HG03460 (cell line): ENCODE measurements around the gene PTPRN2.
"Not testable (repeated sequence)": the region's sequence is repeated elsewhere in the genome, so short reads cannot be mapped to it uniquely, and the experiment has no call there.

Experiments
- ATAC-seq: cut with Tn5 transposase; IDR thresholded peaks from one replicate; pipeline ENCODE4 v1.9.1; 2021; ENCODE audit not compliant: unreplicated experiment

The PTPRN2 gene

GRCh38 chr7:158164101-158165095 lies 423.2 kb downstream of the PTPRN2 start:
- no peak for ATAC-seq

- ATAC-seq = no peak
These were observed 426.4 kb downstream of the PTPRN2 start for GRCh38 chr7:158161194-158161593.

GRCh38 chr7:158160199-158160598 lies 427.4 kb downstream of the PTPRN2 start:
- ATAC-seq = no peak

- no peak for ATAC-seq
These were observed 430.2 kb downstream of the PTPRN2 start for GRCh38 chr7:158157460-158157859.

DNA sequence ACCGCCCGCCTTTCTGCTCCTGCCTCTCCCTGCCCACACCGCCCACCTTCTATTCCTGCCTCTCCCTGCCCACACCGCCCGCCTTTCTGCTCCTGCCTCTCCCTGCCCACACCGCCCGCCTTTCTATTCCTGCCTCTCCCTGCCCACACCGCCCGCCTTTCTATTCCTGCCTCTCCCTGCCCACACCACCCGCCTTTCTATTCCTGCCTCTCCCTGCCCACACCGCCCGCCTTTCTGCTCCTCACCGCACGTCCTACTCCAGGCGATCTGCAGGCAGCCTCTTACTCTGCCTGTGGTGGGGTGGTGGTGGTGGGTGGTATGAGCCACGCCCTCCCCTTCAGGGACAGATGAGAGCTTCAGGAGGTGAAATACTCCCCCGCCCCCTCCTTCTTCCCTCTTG lies 436.4 kb downstream of the PTPRN2 start:
- not testable (repeated sequence) for ATAC-seq

GRCh38 chr7:158150234-158150633 lies 437.4 kb downstream of the PTPRN2 start:
- no peak for ATAC-seq

GRCh38 chr7:158147431-158147830 lies 440.2 kb downstream of the PTPRN2 start:
- not testable (repeated sequence) for ATAC-seq

- ATAC-seq = no peak
These were observed 442.3 kb downstream of the PTPRN2 start for GRCh38 chr7:158145370-158145769.

- no peak for ATAC-seq
These were observed 444.2 kb downstream of the PTPRN2 start for GRCh38 chr7:158143196-158144120.

DNA sequence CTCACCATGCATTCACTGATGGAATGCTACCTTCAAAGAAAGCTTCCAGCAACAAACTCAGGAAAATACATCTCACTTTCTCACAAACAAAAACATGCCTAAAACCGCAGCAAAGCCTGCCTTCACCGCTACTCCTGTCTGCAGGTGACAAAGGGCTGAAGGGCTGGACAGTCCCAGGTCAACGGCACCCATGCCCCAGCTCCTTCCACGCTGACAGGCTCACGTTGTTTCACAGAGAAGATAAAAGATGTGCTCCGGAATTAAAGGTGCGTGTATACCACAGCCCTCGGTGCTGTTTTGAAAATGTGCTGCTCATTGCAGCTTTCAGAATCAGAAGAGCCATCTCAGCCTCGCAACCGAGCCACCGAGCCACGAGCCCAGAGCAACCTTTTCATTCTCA lies 445.0 kb downstream of the PTPRN2 start:
- ATAC-seq = no peak

DNA sequence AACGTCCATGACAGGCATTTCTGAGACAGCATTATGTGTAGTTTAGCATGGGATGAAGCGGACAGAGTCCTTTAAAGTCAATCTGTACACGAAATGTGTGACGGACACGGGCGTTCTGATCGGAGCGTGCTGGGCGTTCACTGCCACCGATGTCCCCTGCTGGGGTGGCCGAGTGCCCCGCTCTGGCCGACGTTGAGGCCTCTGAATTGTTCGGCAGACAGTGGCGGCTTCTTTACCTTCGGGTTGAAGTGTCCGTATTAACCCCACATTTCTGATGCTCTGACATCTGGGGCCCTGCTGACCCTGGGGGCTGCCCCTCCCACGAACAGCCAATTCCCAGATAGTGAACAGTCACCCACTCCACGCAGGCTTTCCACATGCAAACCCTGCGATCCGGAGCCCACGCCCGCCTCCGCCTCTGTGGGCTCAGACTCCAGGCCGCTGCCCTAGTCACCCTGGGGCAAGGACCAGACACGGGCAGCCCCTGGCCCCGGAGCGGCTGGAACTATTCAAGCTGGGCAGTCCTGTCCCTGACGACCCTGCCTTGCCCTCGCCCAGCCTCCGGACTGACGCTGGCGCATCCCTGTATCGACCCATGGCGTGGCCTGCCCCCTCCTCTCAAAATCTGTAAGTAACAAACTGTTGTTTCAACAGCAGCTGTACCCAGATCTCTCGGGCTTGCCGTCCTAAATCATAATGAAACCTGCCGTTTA lies 445.7 kb downstream of the PTPRN2 start:
- ATAC-seq = no peak

DNA sequence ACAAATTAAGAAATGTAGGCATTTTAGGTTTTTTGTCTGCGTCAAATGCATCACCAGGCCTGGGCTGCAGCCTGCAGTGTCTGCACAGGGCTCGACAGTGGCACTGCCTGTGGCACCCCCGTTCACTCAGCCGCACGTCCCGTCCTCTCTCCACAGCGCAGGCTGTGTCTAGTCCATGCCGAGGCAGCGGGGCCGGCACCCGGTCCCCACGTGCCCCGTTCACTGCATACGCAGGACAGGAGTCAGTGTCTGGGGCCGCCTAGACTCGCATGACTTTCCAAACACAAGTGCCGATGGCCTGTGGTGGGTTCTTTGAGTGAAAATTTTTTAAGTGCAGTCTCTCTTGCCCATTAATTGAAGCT lies 446.4 kb downstream of the PTPRN2 start:
- ATAC-seq = no peak

GRCh38 chr7:158140538-158141220 lies 446.9 kb downstream of the PTPRN2 start:
- no peak for ATAC-seq

DNA sequence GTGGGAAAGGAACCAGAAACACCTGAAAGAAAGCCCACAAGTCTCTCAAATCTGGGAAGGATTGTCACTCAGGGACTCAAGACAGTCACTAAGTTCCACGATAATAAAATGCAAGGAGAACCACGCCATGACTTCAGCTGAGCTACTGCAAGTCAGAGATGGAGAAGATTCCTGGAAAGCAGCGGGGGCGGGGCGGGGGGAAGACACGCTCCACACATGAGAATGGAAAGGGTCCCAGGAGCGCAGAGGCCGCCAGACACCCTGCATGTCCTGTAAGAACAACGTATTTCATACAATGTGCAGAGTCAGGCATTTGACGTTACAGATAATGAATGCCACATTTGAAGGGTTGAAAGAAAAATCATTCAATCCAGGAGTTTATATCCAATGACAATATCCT lies 448.1 kb downstream of the PTPRN2 start:
- ATAC-seq = no peak

DNA sequence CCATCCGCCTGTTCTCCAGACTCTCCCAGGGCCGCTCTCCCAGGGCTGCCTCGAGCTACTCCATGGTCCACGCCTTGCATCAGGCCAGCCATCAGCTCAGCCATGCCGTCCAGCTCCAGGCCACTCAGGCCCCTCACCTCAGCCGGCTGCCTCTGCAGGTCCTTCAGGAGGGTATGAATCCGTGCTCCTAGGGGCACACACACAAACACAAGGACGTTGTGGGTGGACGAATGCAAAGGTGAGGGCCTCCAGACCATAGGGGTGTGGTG lies 449.4 kb downstream of the PTPRN2 start:
- no peak for ATAC-seq

DNA sequence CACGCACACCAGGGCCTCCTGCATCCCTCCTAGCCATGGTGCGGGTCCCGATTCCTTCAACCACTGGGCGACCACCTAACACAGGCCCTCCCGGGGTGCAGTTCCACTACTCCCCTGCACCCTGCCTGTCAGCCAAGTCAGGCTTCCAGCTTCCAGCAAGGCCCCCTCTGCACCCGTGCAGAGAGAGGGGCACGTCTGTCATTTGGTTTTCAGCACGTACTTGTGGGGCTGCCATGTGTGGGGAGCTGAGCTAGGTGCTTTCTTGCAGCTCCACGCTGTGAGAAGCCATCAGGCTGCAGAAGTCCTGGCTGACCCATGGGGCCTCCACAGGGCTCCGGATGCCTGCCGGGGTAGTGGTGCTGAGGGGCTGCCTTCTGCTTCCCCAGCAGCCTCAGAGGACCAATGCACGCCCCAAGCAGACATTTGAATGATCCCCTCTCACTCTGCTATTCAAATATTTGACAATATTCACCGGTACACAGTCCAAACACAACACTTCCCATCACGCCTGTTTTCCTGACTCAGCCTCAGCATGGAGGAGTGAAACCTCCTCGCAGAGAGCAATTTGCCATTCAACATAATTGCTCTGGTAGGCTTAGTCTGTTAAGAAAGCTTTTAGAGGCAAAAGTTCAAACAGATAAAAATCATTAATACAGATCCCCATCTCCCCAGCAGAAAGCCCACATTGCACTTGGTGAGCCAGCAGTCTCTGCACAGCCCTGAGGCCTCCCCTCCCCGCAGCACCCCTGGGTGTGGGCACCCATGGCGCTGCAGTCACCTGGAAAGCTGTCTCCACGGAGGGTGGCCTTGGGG lies 449.9 kb downstream of the PTPRN2 start:
- no peak for ATAC-seq

DNA sequence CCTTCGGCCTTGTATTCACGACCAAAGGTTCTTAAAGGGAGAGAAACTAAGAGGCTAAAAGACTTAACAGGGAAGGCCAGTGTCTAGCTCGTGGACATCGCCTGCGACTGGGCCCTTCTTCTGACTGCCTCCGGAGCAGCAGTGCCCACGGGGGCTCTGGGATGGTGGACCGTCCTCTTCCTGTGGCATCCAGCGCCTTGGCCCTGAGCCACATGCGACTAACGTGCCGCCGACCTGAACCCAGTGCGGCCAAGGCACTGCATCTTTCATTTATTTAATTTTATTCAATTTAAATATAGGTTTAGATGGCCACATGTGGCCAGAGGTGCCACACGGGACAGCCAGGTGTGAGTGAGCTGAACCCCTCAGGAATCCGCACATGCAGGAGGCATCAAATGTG lies 451.7 kb downstream of the PTPRN2 start:
- ATAC-seq = no peak

GRCh38 chr7:158134824-158135223 lies 452.8 kb downstream of the PTPRN2 start:
- ATAC-seq = no peak

DNA sequence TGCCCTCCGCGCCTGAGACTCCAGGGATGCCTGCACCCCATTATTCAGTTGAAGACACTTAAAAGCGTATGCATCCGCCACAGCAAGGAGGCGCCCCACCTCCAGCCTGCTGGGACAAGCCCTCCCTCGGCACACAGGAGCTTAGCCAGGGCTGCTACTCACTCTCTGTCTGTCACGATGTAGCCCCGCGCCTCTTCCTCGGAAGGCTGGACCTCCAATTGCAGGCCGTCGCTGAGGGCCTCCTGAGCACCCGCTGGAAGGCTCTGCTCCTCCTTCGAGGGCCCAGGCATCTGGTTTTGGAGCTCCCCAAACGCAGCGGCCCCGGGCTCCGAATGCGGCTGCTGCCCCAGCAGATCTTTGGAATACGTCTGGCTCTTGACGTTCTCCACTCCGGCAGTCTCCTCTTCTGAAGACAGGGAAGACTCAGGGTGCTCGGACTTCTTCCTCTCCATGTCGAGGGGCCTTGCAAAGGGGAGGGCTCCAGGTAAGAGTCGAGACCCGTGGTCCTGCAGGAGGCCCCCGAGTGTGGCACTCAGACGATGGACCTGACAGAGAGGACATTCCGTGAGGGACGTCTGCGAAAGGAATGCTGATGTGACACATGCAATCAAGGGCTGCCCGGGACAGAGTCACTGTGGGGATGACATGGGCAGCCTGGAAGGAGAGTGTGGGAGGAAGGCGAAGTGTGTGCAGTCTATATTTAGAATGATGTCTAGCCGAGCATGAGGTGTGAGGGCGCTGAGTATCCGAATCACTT lies 453.9 kb downstream of the PTPRN2 start:
- no peak for ATAC-seq
